HCT116 (cell line): ENCODE results near the gene RBCK1.

Experiments used
- CTCF ChIP-seq, 3 experiments: fragments of 200-600 bp in 1 of 3; sonication (generic) in 1 of 3; IDR thresholded peaks in 2 of 3; conservative IDR thresholded peaks in 1 of 3; 2 replicates each; pipeline ENCODE4 v1.5.1; 2012 to 2017; ENCODE audit warnings: low read depth in 2 of 3, low read length in 2 of 3, antibody characterized with exemption in 1 of 3, borderline replicate concordance in 1 of 3, control low read depth in 1 of 3, mild to moderate bottlenecking in 1 of 3, mixed read lengths in 1 of 3, mixed run types in 1 of 3, moderate library complexity in 1 of 3; ENCODE audit not compliant: insufficient read depth in 1 of 3
- EZH2phosphoT487 ChIP-seq: fragments of 200-600 bp; IDR thresholded peaks from 2 replicates; pipeline ENCODE4 v1.6.1; 2018; ENCODE audit warnings: antibody characterized with exemption, borderline replicate concordance
- POLR2A ChIP-seq: IDR thresholded peaks from 2 replicates; pipeline ENCODE4 v1.7.0; 2011; ENCODE audit warnings: borderline replicate concordance; ENCODE audit not compliant: insufficient read depth, insufficient read length; ENCODE audit errors: extremely low read depth
- POLR2AphosphoS5 ChIP-seq: IDR thresholded peaks from 2 replicates; pipeline ENCODE4 v1.6.1; 2011; ENCODE audit warnings: mild to moderate bottlenecking, low read depth, low read length, moderate library complexity
- YY1 ChIP-seq: IDR thresholded peaks from 2 replicates; pipeline ENCODE4 v1.6.1; 2011; ENCODE audit warnings: low read length, low read depth, moderate library complexity, mild to moderate bottlenecking; ENCODE audit not compliant: insufficient replicate concordance; ENCODE audit errors: extremely low read depth

- TF ChIP-seq YY1 (no peak), CTCF (IDR thresholded peaks at IDR 0.05 in 2 of 3, conservative IDR thresholded peaks at IDR 0.05 in 1 of 3; ENCODE audit: borderline replicate concordance in 1 of 3, insufficient read depth in 1 of 3, low read depth in 2 of 3, low read length in 2 of 3) (no peak), POLR2A (no peak), EZH2phosphoT487 (no peak), POLR2AphosphoS5 (no peak; the same call in 1 of the 2 replicates)
Measured at GRCh38 chr20:412081-412480, 4.0 kb downstream of the RBCK1 start.
